Keratinocyte (primary cell): Measurements from ENCODE around the gene ACOT9. TPM values are rescaled to one million over a fixed set of nuclear protein-coding genes. Genes with fewer than 3 reads are reported as not detected.

ENCODE experiments used
- DNase-seq: peaks from one replicate; pipeline ENCODE4 v3.0.0-alpha.2; 2011; ENCODE audit warnings: low read depth, missing footprints, low spot score
- FAIRE-seq: peaks from 2 replicates; lab custom pipeline; 2011; peaks lifted over from hg19 to GRCh38; lab: Jason Lieb, UNC
- H2AFZ ChIP-seq: 2 replicates; pipeline ENCODE4 v1.6.0; 2012; ENCODE audit warnings: low read length, control low read depth, inconsistent platforms; ENCODE audit not compliant: control insufficient read depth
- H3K27ac ChIP-seq: 2 replicates; pipeline ENCODE4 v1.5.1; 2011; ENCODE audit warnings: low read length; ENCODE audit not compliant: control insufficient read depth, insufficient read depth
- H3K27me3 ChIP-seq: 3 replicates; pipeline ENCODE4 v1.6.0; 2011; ENCODE audit warnings: low read length; ENCODE audit not compliant: control insufficient read depth, insufficient read depth; ENCODE audit errors: extremely low read depth
- H3K36me3 ChIP-seq, 2 experiments: 2 replicates in 1 of 2; 3 replicates in 1 of 2; pipeline ENCODE4 v1.5.1; 2011; ENCODE audit warnings: low read length in 2 of 2, mild to moderate bottlenecking in 1 of 2; ENCODE audit not compliant: control insufficient read depth in 2 of 2, insufficient read depth in 2 of 2; ENCODE audit errors: extremely low read depth in 1 of 2
- H3K4me1 ChIP-seq: 3 replicates; pipeline ENCODE4 v1.5.1; 2011; ENCODE audit warnings: low read length; ENCODE audit not compliant: control insufficient read depth, insufficient read depth; ENCODE audit errors: extremely low read depth
- H3K4me2 ChIP-seq: 3 replicates; pipeline ENCODE4 v1.6.0; 2011; ENCODE audit warnings: low read depth, low read length; ENCODE audit not compliant: control insufficient read depth, insufficient read depth; ENCODE audit errors: extremely low read depth
- H3K4me3 ChIP-seq, 3 experiments: fragments of 200-600 bp in 1 of 3; sonication (generic) in 1 of 3; 2 replicates in 2 of 3; 3 replicates in 1 of 3; pipeline ENCODE4 v1.5.1; 2011 to 2016; ENCODE audit warnings: low read length in 3 of 3, mild to moderate bottlenecking in 3 of 3, control low read depth in 2 of 3, inconsistent platforms in 1 of 3, low read depth in 1 of 3, mixed read lengths in 1 of 3, mixed run types in 1 of 3, moderate library complexity in 1 of 3; ENCODE audit not compliant: control insufficient read depth in 2 of 3, insufficient read depth in 2 of 3; ENCODE audit errors: extremely low read depth in 1 of 3
- H3K79me2 ChIP-seq: 2 replicates; pipeline ENCODE4 v1.6.0; 2012; ENCODE audit warnings: low read length; ENCODE audit not compliant: control insufficient read depth, insufficient read depth
- H3K9ac ChIP-seq: 3 replicates; pipeline ENCODE4 v1.6.0; 2011; ENCODE audit warnings: low read length; ENCODE audit not compliant: control insufficient read depth, insufficient read depth; ENCODE audit errors: extremely low read depth
- H3K9me1 ChIP-seq: 3 replicates; pipeline ENCODE4 v1.6.0; 2011; ENCODE audit warnings: low read length; ENCODE audit not compliant: control insufficient read depth, insufficient read depth; ENCODE audit errors: extremely low read depth
- H3K9me3 ChIP-seq: 2 replicates; pipeline ENCODE4 v1.5.1; 2012; ENCODE audit warnings: low read depth, low read length; ENCODE audit not compliant: control insufficient read depth
- H4K20me1 ChIP-seq: 3 replicates; pipeline ENCODE4 v1.6.0; 2011; ENCODE audit warnings: low read length; ENCODE audit not compliant: control insufficient read depth, insufficient read depth; ENCODE audit errors: extremely low read depth
- EZH2 ChIP-seq: IDR thresholded peaks from one replicate; pipeline ENCODE4 v1.6.1; 2012; ENCODE audit warnings: inconsistent platforms, mild to moderate bottlenecking, low read length, moderate library complexity
- dilution Hi-C: fragments of 300-500 bp; cut with MboI; formaldehyde crosslinking; loops from one replicate; pipeline ENCODE4 v1.7.0; 2020; ENCODE audit warnings: low sequenced_read_pairs; ENCODE audit not compliant: extremely low pct_ligation_motif_present
- polyA plus RNA-seq, 5 experiments: library from polyadenylated mRNA; depleted of rRNA in 3 of 5; stranded (reverse) in 3 of 5; stranded (forward) in 1 of 5; unstranded in 1 of 5; fragments of >200 nt; gene quantifications; 1 replicate in 1 of 5; 2 replicates in 3 of 5; 3 replicates in 1 of 5; pipeline versions ENCODE4 v1.2.1 to v1.2.3, GENCODE V29; 2011 to 2012; ENCODE audit warnings: missing spikeins in 2 of 5, low read depth in 1 of 5, low replicate concordance in 1 of 5
- TF ChIP-seq, protein P1 (sequence below), 3 experiments: IDR thresholded peaks in 1 of 3; conservative IDR thresholded peaks in 1 of 3; optimal IDR thresholded peaks in 1 of 3; 2 replicates in 2 of 3; 3 replicates in 1 of 3; pipeline versions ENCODE3 to v1.5.1; 2011; ENCODE audit warnings: low read length in 3 of 3, mild to moderate bottlenecking in 3 of 3, moderate library complexity in 2 of 3, control low read depth in 1 of 3, inconsistent platforms in 1 of 3; ENCODE audit not compliant: insufficient read depth in 2 of 3; ENCODE audit errors: extremely low read depth in 1 of 3

ACOT9 gene
- polyA plus RNA-seq, 1 donor (not counting 4 experiments of a cell fraction or from before 2014, with no cell fraction given): 91.9 TPM

DNA sequence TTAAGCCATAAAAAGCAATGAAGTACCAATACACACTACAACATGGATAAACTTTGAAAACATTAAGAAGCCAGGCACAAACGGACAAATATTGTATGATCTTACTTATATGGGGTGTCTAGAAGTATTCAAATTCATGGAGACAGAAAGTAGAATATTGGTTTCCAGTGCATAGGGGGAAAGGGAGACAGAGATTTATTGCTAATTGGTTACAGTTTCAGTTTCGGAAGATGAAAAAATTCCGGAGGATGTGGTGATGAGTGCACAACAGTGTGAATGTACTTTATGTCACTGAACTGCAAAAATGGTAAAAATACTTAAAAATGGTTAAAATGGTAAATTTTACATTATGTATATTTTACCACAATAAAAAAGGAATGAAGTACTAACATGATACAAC, 80.9 kb downstream of the ACOT9 start:
- DNase-seq (no peak), FAIRE-seq (no peak)
- Histone ChIP-seq H3K9me1 (no peaks in the 10 kb centered on the region), H3K79me2 (no peaks in the 10 kb centered on the region), H2AFZ (no peak overlapping the region), H3K4me3 (no peak overlapping the region), H3K4me2 (no peak overlapping the region), H3K4me1 (no peaks in the 10 kb centered on the region), H3K9me3 (no peaks in the 10 kb centered on the region), H4K20me1 (no peaks in the 10 kb centered on the region), H3K27me3 (no peaks in the 10 kb centered on the region), H3K36me3 (no peaks in the 10 kb centered on the region), H3K9ac (no peak overlapping the region), H3K27ac (no peak overlapping the region)
- TF ChIP-seq, protein P1, sequence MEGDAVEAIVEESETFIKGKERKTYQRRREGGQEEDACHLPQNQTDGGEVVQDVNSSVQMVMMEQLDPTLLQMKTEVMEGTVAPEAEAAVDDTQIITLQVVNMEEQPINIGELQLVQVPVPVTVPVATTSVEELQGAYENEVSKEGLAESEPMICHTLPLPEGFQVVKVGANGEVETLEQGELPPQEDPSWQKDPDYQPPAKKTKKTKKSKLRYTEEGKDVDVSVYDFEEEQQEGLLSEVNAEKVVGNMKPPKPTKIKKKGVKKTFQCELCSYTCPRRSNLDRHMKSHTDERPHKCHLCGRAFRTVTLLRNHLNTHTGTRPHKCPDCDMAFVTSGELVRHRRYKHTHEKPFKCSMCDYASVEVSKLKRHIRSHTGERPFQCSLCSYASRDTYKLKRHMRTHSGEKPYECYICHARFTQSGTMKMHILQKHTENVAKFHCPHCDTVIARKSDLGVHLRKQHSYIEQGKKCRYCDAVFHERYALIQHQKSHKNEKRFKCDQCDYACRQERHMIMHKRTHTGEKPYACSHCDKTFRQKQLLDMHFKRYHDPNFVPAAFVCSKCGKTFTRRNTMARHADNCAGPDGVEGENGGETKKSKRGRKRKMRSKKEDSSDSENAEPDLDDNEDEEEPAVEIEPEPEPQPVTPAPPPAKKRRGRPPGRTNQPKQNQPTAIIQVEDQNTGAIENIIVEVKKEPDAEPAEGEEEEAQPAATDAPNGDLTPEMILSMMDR (optimal IDR thresholded peaks at IDR 0.05 in 1 of 3, IDR thresholded peaks at IDR 0.05 in 1 of 3, conservative IDR thresholded peaks at IDR 0.05 in 1 of 3; ENCODE audit: extremely low read depth in 1 of 3, insufficient read depth in 2 of 3, low read length in 3 of 3): no peak
- TF ChIP-seq EZH2: no peak
- dilution Hi-C loops: no loop called here

DNA sequence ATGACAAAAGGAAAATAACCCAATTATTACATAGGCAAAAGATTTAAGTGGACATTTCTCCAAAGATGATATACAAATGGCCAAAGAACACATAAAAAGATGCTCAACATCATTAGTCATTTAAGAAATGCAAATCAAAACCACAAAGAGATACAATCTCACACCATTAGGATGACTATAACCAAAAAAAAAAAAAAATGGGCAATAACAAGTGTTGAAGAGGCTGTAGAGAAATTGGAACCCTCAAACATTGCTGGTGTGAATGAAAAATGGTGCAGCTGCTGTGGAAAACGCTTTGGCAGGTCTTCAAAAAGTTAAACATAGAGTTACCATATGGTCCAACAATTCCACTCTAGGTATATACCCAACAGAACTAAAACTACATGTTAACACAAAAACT, 81.4 kb downstream of the ACOT9 start:
- dilution Hi-C loops: no loop called here
- no peaks in the 10 kb centered on the region for H4K20me1 ChIP-seq
- no peaks in the 10 kb centered on the region for H3K9me1 ChIP-seq
- H3K4me3 ChIP-seq: no peak overlapping the region
- DNase-seq: no peak
- peaks cover 1% of the 10 kb centered on the region for H3K4me1 ChIP-seq
- no peak overlapping the region for H3K27ac ChIP-seq
- no peak overlapping the region for H2AFZ ChIP-seq
- no peaks in the 10 kb centered on the region for H3K79me2 ChIP-seq
- no peak overlapping the region for H3K9ac ChIP-seq
- no peaks in the 10 kb centered on the region for H3K27me3 ChIP-seq
- H3K9me3 ChIP-seq: no peaks in the 10 kb centered on the region
- no peak overlapping the region for H3K4me2 ChIP-seq
- TF ChIP-seq, protein P1 (optimal IDR thresholded peaks at IDR 0.05 in 1 of 3, IDR thresholded peaks at IDR 0.05 in 1 of 3, conservative IDR thresholded peaks at IDR 0.05 in 1 of 3; ENCODE audit: extremely low read depth in 1 of 3, insufficient read depth in 2 of 3, low read length in 3 of 3): no peak
- TF ChIP-seq EZH2: no peak
- no peak for FAIRE-seq
- H3K36me3 ChIP-seq: no peaks in the 10 kb centered on the region
